ENCODE data around the gene TOMM22.
A peak's percentile ranks its signal among the peaks of the same experiment; 100 is the strongest.
"Not testable (repeated sequence)": the region's sequence is repeated elsewhere in the genome, so short reads cannot be mapped to it uniquely, and the experiment has no call there.

The TOMM22 gene

DNA sequence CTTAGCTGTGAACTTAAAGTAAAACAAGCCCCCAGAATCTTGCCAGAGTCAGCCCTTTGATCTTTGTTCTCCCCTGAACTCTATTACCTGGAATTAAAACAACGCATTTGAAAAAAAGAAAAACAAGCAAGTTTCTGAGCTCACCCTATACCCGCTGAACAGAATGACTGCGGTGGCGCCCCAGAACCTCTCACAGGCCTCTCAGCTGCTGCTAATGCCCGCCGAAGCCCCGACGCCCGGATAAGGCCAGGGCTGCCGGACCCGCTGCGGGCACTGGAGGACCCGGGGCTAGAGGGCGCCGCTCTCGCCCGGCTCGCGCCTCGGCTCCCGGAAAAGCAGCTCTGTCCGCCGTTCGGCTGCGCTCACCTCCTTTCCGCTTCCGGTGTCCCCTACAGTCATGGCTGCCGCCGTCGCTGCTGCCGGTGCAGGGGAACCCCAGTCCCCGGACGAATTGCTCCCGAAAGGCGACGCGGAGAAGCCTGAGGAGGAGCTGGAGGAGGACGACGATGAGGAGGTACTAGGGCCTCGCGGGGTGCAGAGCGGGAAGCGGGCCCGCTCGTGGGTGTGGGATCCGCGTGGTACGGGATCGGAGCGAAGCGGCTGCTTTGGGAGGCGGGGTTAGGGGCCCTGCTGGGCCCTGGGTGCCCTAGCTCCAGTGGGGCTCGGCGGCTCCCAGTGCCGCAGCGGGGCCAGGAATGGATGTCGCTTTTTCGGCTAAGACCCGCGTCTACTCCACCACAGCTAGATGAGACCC is at the start of gene TOMM22:
Gene TOMM22 (plus strand): TSS at position 376 of the 754 bp plus-strand sequence. CDS start 22 bp downstream, at position 398.
- peak; percentile 83 for DNase-seq (ENCODE audit: low read depth)

DNA sequence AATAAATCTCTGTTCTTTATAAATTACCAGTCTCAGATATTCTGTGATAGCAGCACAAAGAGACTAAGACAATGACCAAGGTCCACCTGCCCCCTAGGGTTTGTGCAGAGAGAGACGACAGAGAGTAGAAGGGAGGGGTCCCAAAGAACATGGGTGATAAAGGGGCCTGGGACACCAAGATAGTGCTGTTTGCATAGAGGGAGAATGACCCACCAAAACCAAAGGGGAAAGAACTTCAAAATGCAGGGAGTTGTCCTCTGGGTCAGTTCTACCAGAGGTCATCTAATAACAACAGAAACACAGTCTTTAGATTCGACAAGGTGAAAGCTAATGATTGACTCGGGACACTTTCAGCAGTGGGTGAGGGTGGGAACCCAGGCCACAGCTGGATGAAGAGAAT is 49.2 kb upstream of the TOMM22 start:
- no peak for DNase-seq (ENCODE audit: low read depth)

DNA sequence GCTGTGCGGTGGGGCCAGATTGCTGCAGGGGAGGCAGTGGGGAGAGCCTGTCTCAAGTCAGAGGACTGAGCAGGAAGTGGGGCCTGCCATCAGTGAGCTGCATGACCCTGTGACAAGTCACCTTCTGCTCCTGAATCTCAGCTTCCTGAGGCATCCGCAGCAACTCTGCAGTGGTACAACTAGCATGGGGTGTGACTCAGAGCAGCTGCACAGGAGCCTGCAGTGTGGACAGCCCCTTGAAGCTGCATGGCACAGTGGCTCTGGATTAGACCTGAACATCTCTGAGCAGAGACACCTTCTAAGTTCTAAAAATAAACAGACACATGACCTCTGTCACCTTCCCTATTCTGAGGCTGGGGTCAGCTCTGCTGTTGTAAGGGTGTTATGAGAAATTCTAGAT is 43.5 kb upstream of the TOMM22 start:
- DNase-seq (ENCODE audit: low read depth): no peak

GRCh38 chr22:38638728-38639127 is 43.0 kb upstream of the TOMM22 start:
- no peak for DNase-seq (ENCODE audit: low read depth)

- DNase-seq (ENCODE audit: low read depth): no peak
Measured at GRCh38 chr22:38641476-38642040, 40.2 kb upstream of the TOMM22 start.

- not testable (repeated sequence) for DNase-seq (ENCODE audit: low read depth)
Measured at GRCh38 chr22:38644245-38644644, 37.5 kb upstream of the TOMM22 start.

DNA sequence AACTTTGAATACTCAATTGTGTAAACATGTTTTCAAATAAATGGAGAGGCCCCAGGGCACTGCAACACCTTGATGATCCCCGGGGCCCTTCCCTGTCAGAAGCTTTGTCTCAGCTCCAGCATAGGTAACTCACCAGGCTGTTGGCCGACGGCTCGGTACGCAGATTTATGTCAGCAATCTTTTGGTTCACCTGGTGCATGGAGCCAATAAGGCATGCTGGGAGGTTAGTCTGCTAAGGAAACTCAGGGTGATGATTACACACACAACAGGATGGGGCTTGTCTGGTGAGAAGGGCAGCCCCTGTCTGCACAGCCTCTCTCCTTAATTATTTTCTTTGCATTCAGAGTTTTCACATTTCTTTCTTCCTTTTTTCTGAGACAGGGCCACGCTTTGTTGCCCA is 36.3 kb upstream of the TOMM22 start:
- DNase-seq (ENCODE audit: low read depth): no peak

- DNase-seq (ENCODE audit: low read depth): no peak
Measured at GRCh38 chr22:38649841-38650522, 31.8 kb upstream of the TOMM22 start.

DNA sequence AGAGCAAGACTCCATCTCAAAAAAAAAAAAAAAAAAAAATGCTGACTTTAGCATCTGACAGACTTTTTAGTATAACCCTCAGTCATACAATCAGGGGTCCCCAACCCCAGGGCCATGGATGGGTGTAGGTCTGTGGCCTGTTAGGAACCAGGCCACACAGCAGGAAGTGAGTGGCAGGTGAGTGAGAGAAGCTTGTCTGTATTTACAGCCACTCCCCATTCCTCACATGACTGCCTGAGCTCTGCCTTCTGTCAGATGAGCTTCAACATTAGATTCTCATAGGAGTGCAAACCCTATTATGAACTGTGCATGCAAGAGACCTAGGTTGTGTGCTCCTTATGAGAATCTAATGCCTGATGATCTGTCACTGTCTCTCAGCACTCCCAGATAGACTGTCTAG is 28.9 kb upstream of the TOMM22 start:
- no peak for DNase-seq (ENCODE audit: low read depth)

- DNase-seq (ENCODE audit: low read depth): no peak
Measured at GRCh38 chr22:38653741-38654140, 28.0 kb upstream of the TOMM22 start.

- DNase-seq (ENCODE audit: low read depth): no peak
Measured at GRCh38 chr22:38655519-38656255, 26.1 kb upstream of the TOMM22 start.

DNA sequence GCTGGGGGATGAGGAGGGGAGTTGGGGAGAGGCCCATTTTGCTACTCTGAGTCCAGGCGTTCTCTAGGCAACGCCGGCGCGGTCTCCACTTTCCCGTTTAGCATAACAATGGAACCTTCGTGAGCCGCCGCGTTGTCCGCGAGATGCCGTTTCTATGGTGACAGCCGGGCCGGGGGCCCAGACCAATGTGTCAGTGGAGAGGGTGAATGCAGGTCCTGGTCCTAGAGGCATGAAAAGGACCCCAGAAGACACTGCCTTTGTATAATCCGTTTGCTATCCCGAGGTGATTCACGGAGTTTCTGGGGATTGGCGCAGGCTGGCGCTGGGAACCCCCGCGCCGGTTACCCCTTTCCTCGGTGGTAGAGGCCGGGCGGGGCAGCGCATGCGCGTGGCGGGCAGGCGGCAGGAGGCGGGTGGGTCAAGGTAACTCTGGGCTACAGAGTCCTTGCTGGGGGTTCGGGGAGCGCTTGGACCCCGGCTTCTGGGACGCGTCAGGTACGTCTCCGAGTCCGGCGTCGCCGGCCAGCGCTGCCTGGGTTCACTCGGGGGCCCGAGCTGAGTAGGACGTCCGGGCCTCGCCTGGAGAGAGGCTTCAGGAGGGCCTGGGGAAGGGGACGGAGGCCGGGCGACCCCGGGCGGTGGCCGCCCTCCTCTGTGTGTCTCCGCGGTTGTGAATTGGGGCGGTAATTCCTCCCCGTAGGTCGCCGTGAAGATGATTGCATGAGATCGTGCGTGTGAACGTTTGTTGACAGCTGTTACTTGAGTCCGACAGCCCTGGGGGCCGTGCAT is 25.3 kb upstream of the TOMM22 start, which contains the start of the genes CBY1 and FAM227A:
Gene CBY1 (plus strand): TSS at position 383 of the 789 bp plus-strand sequence. CDS start 11,417 bp downstream, outside the sequence.
Gene FAM227A (minus strand): TSS at position 137 of the 789 bp plus-strand sequence. CDS start 6,224 bp downstream, outside the sequence.
- DNase-seq (ENCODE audit: low read depth): peak; percentile 82

- DNase-seq (ENCODE audit: low read depth): no peak
Measured at GRCh38 chr22:38657045-38657909, 24.5 kb upstream of the TOMM22 start.

GRCh38 chr22:38674888-38675287 is 6.9 kb upstream of the TOMM22 start:
- DNase-seq (ENCODE audit: low read depth): no peak

GRCh38 chr22:38675833-38676232 is 5.9 kb upstream of the TOMM22 start:
- no peak for DNase-seq (ENCODE audit: low read depth)

- DNase-seq (ENCODE audit: low read depth): no peak
Measured at GRCh38 chr22:38684895-38685294, 3.1 kb downstream of the TOMM22 start.

GRCh38 chr22:38685761-38686160 is 4.0 kb downstream of the TOMM22 start:
- no peak for DNase-seq (ENCODE audit: low read depth)

DNA sequence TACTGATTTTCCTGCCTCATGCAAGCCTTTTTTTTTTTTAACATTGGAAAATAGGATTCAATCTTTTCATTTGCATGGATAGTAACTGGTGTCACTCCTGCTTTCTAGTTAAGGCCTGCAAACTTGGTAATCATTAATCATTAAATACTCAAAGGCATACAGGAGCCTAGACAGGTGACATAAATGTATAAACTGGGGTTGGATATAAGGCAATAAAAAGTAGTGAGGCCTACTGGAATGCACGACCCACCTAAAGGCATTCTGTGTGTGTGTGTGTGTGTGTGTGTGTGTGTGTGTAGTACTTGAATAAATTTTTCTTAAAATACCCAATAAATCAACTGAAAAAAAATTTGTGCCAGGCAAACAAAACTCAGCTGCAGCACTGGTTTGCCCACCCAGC is 7.9 kb downstream of the TOMM22 start:
- no peak for DNase-seq (ENCODE audit: low read depth)

- DNase-seq (ENCODE audit: low read depth): no peak
Measured at GRCh38 chr22:38694049-38694448, 12.3 kb downstream of the TOMM22 start.

GRCh38 chr22:38694940-38695339 is 13.2 kb downstream of the TOMM22 start:
- no peak for DNase-seq (ENCODE audit: low read depth)

Measured in fibroblast of gingiva (primary cell).